ENCODE data around the gene MRPL44.
"Not testable (repeated sequence)": the region's sequence is repeated elsewhere in the genome, so short reads cannot be mapped to it uniquely, and the experiment has no call there.

Gene MRPL44

DNA sequence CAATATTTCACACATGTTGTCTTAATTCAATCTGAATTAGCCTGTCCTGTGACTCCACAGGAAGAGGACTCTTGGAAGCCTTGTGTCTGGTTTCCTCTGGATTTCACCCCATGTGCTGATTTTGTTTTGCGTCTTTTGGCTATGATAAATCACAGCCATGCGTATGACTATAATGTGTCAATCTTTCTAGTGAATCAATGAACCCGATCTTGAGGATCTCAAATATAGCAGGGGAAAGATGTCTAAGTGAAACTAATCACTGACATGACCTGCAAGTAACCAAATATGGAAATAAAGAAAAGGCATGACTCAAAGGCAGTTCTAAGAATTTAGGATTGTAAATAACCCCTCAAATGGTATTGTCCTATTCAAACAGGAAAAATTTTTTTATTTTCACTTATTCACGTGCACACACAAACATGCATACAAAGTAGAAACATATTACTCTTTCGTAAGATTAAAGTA is 20.4 kb upstream of the MRPL44 start:
- DNase-seq (ENCODE audit: low spot score), result no peak

DNA sequence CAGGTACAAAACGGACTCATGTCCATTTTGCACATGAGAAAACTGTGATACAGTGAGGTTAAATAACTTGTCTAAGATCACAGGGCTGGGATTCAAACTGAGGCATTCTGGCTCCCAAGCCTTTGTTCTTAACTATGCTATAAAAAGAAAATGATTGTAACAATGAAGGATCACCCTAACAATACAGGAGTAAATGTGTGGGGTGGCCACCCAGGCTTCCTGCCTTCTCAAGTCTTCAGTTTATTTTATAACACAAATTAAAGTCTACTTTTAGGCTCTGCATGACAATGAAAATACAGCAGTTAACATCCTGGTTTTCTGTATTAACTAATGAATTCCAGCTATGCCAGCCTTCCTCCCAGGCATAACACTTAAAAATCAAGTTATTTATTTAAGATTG is 19.7 kb upstream of the MRPL44 start:
- DNase-seq (ENCODE audit: low spot score), result no peak

DNA sequence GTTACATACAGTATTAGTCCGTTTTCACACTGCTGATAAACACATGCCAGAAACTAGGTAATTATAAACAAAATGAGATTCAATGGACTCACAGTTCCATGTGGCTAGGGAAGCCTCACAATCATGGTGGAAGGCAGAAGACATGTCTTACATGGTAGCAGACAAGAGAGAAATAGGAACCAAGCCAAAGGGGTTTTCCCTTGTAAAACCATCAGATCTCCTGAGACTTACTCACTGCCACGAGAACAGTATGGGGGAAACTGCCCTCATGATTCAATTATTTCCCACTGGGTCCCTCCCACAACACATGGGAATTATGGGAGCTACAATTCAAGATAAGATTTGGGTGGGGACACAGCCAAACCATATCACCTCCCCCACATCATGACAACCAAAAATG is 17.8 kb upstream of the MRPL44 start:
- not testable (repeated sequence) for DNase-seq (ENCODE audit: low spot score)

GRCh38 chr2:223941579-223942277 is 15.5 kb upstream of the MRPL44 start:
- no peak for DNase-seq (ENCODE audit: low spot score)

DNA sequence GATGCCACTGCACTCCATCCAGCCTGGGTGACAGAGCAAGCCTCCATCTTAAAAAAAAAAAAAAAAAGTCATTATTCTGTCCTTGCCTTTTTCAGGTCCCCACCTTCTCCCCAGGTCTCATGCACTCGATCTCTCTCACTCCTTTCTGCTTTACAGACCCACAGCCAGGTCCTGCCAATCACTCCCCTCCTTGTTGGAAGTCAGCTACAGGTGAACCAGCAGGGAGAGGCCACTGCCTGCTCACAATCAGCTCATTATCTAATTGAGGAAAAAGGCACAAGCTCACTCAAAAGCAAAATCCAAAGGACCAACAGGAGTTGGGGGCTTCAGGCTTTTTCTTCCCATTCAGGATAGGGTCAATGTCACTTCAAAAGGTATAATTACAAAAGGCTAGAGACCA is 14.1 kb upstream of the MRPL44 start:
- DNase-seq (ENCODE audit: low spot score), result no peak

DNA sequence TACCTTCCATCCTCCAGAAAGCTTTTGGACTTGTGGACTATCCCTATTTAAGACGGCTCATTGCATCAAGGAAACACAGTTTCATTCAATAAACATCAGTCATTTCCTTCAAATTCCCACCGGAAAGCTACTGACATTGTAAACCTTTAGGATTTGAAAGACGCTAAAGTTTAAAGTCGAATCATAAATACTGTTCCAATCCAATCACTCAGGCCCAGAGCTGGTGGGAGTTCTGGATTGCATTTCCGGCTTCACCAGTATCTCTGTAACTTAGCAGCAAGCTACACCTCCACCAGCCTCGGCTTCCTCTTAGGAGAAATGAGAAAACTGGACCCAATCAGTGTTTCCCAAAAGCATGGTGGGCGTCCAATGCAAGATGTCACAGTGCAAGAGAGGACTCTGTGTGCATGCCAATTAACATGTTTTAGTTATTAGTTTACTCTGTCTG is 13.7 kb upstream of the MRPL44 start:
- no peak for DNase-seq (ENCODE audit: low spot score)

DNA sequence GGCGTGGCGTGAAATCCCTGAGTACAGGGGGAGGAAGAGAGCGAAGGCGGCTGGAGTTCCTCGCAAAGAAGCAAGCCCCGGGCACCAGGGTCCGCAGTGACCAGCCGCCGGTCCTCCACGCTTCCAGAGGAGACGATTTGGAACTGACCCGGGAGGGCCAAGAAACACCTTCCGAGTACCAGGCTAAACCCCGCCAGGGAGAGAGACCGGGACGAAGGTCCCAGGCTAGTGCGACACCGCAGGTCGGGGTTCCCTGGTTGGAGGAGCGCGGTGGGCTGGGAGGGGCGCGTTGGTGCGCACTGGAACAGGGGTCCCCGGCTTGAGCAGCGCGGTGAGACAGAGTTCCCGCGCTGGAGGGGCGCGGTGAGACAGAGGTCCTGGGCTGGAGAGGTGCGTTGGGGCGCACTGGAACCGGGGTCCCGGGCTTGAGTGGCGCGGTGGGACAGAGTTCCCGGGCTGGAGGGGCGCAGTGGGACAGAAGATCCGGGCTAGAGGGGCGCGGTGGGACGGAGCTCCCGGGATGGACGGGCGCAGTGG is 13.0 kb upstream of the MRPL44 start:
- DNase-seq (ENCODE audit: low spot score), result no peak

DNA sequence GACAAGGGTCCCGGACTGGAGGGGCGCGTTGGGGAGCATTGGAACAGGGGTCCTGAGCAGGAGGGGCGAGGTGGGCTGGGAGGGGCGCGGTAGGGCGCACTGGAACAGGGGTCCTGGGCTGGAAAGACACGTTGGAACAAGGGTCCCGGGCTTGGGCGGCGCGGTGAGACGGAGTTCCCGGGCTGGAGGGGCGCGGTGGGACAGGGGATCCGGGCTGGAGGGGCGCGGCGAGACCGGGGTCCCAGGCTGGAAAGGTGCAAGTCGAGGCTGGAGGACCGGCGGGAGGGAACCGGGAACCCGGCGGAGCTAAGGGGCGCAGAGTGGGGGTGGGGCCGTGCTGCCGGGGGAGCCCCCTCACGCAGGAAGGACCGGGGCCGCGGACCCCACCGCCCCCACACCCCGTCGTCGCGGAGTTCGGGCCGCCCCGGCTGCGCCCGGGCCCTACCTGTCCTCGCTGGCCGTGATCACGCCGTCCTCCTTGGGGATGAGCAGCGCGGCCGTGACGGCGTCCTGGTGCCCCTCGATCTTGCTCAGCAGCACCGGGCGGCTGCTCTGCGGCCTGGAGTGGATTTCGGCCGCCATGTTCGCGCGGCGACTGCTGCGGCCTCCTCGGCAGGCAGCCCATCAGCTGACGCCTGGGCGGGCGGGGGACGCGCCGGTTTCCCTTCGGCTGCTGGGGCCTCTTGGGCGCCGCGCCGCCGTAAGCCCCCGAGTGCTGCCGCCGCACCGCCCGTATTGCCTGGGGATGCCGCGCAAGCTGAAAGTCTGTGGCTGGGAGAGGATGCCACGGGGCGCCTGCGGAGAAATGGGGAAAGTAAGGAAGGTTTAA is 12.3 kb upstream of the MRPL44 start, which contains the start of gene WDFY1:
Gene WDFY1 (minus strand): TSS at position 633 of the 829 bp plus-strand sequence. CDS start 51 bp downstream, at position 582.
- DNase-seq (ENCODE audit: low spot score), result peak; percentile 81

GRCh38 chr2:223945755-223946154 is 11.5 kb upstream of the MRPL44 start:
- DNase-seq (ENCODE audit: low spot score), result no peak

DNA sequence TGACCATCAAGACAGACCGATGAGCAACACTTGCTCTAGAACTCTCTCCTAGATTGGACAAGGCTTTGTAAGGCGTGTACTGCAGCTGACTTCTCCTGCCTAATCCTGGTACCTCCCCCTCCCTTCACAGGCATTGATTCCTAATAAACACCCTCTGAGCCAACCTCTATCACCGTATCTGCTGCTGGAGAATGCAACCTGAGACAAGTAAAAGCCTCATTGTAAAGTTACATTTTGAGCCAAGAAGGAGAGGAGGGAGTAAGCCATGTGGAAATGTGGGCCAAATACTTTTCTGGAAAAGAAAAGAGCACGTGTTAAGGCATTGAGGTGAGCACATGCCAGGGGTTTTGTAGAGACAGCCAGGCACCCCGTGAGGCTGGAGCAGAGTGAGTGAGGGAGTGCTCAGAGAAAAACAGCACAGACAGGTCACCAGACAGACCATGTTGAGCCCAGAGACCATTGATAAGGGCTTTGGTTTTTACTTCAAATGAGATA is 9.5 kb upstream of the MRPL44 start:
- no peak for DNase-seq (ENCODE audit: low spot score)

DNA sequence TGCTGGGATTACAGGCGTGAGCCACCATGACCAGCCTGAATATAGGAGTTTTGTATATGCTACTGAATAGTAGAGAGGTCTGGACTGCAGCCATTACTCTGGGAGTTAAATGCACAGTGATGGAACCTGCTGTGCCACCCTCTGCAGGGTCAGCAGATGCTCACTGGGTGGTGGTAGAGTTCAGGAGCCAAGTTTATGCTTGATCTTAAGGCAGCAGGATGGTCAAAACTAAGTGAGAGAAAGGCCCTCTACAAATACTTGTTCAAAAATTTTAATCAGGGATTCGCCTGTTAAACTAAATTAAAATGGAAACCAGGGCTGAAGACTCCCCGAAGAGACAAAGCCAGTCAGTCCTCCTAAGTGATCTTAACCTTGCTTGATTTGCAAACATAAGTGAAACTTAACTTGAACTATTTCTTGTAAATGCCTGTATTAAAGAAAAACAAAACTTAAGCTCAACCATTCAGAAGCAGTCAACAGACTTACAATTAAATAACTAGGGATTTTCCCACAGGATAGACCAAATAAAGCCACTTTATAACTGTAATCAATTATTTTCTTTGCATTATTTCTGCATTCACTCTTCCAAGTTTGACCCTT is 7.9 kb upstream of the MRPL44 start:
- no peak for DNase-seq (ENCODE audit: low spot score)

DNA sequence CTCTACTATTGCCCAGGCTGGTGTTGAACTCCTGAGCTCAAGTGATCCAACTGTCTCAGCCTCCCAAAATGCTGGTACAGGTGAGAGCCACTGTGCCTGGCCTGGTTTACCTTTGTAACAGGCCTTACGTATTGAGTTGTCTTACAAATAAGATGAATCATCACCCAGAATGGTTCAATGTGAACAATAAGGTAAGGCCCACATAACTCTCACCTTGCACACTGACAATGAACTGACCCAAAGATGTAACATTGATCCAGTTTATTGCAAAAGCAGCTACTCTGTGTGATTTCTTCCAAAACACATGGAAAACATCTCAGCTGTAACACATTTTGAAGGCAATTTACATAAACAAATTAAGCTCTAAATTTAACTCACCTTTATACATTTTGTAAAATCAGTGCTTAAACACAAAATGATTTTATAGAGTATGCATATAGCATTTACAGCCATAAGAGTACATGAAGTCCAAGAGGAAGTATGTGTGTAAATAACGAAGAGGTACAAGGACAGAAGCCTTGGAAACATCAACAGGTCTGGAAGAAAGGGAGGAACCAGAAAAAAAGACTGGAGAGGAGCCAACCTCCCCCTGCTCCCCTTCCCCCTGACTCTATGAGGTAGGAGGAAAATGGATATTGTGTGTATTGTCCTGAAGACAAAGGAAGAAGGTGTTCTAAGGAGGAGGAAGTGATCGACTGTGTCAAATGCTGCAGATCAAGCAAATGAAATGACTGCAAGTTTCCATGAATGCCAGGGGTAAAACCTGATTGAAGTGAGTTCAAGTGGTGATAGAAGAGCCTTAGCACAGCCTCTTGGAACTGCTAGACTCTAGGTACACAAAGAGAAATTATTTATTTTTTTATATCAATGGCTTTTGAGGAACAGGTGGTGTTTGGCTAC is 6.6 kb upstream of the MRPL44 start:
- DNase-seq (ENCODE audit: low spot score), result no peak

DNA sequence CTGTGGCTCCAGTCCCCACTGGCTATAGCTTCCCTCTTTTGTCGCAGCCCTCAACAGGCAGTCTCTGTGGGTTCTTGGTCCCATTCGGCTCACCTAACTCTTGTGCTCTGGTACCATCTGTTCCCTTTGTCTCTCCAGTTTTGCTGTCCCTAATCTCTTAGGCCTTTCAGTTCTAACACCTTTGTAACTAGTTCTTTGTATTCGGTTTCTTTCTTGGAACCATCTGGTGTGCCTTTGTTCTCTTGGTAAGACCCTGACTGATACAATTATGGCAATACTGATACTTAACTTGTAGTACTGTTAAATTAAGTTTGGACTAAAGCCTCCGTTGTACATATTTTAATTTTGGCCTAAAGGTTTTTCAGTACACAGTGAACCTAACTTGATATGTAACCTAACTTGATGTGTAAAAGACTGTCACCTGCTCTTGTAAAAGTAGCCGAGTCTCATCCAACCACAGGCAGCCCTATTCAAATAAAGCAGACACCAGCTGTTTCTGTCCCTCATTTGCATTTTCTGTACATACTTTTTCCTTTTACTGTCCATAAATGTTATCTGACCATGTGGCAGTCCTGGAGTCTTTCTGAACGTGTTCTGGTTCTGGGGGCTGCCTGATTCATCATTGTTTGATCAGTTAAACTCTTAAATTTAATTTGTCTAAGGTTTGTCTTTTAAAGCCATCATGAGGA is 4.8 kb upstream of the MRPL44 start:
- DNase-seq (ENCODE audit: low spot score), result no peak

DNA sequence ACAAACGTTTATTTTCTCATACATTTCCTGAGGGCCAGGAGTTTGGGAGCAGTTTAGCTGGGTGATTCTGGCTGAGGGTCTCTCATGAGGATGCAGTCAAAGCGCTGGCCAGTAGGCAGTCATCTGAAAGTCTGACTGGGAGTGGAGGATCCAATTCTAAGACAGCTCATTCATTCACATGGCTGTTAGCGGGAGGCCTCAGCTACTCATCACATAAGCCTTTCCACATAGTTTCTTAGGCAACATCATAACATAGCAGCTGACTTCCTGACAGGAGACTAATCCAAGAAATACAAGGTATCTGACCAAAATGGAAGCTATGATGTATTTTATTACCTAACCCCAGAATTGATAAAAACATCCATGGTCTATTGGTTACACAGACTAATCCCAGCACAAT is 2.9 kb upstream of the MRPL44 start:
- DNase-seq (ENCODE audit: low spot score), result no peak

- DNase-seq (ENCODE audit: low spot score), result no peak
Measured at GRCh38 chr2:223956300-223956699, 963 bp upstream of the MRPL44 start.

GRCh38 chr2:223959688-223960087 is 2.4 kb downstream of the MRPL44 start:
- DNase-seq (ENCODE audit: low spot score), result no peak

- DNase-seq (ENCODE audit: low spot score), result no peak
Measured at GRCh38 chr2:223967981-223968380, 10.7 kb downstream of the MRPL44 start.

DNA sequence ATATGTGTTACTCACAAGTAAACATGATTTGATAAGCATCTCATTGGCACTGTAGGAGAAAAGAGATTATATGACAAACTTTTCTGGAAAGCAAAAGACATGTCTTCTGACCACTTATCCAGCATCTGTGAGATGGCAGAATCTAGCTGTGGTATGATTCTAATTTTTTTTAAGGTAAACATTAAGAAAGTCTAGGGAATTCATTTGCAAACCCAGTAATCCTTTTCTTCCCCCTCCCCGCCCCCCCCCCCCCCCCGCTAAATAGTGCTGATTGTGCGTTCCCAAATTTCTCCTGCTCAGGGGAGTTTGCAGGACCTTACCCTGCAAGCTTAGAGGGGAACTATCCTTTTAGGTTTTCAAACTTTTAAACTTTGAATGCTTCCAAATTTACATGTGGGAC is 12.1 kb downstream of the MRPL44 start:
- DNase-seq (ENCODE audit: low spot score), result no peak

DNA sequence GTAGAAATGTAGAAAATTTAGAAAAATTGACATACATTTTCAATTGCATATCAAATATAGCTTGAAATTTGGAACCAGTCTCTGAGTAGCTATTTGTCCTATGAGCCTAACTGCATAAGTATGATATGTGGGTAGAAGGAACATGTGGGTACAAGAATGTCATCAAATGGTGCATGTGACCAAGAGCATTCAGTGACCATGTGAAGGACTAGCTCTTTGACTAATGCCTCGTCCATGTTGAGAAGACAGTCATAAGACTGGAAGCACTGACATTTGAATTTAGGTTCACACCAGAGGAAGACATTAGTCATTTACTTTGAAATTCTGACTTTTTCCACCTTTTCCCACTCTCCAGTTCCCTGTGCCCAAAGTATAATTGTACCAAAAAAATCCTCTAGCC is 12.6 kb downstream of the MRPL44 start:
- no peak for DNase-seq (ENCODE audit: low spot score)

- peak; percentile 77 for DNase-seq (ENCODE audit: low spot score)
Measured at GRCh38 chr2:223970343-223971128, 13.3 kb downstream of the MRPL44 start.
